B cell (primary cell): ENCODE data around the gene LCP1. TPM values are rescaled to one million over a fixed set of nuclear protein-coding genes. Genes with fewer than 3 reads are reported as not detected.
A peak's percentile ranks its signal among the peaks of the same experiment; 100 is the strongest.

Experiments
- ATAC-seq: fragments of 200-7000 bp; cut with Tn5 transposase; one replicate; pipeline ENCODE4 v1.10.0; 2021; ENCODE audit warnings: low read depth, mild to moderate bottlenecking, moderate number of reproducible peaks, moderate library complexity
- CTCF ChIA-PET: fragments of 350-600 bp; sonication (Branson Sonifier 250); formaldehyde crosslinking; loops from one replicate; lab custom pipeline; 2021; ENCODE audit warnings: antibody characterized with exemption, inconsistent platforms; lab: Charles Lee
- POLR2A ChIA-PET: fragments of 350-600 bp; sonication (Branson Sonifier 250); formaldehyde crosslinking; loops from one replicate; lab custom pipeline; 2021; ENCODE audit warnings: antibody characterized with exemption; lab: Charles Lee
- DNase-seq: peaks from one replicate; pipeline ENCODE4 v3.0.0; 2013
- H2AFZ ChIP-seq: 2 replicates; pipeline ENCODE4 v1.6.1; 2012; ENCODE audit warnings: mild to moderate bottlenecking, low read depth, low read length; ENCODE audit not compliant: insufficient read depth, poor library complexity, severe bottlenecking
- H3K27ac ChIP-seq, 2 donors: 1 replicate in 1 of 2; 2 replicates in 1 of 2; pipeline ENCODE4 v1.5.1; 2012 to 2013; ENCODE audit warnings: low read length in 2 of 2, mild to moderate bottlenecking in 2 of 2, moderate library complexity in 1 of 2
- H3K27me3 ChIP-seq, 4 experiments: fragments of 200-600 bp in 1 of 4; sonication (generic) in 1 of 4; replicated peaks in 1 of 4; 1 replicate in 2 of 4; 2 replicates in 2 of 4; pipeline versions ENCODE4 v1.6.1 to v1.7.0; 2013 to 2016; ENCODE audit warnings: low read length in 3 of 4, mild to moderate bottlenecking in 2 of 4, mixed read lengths in 1 of 4, moderate library complexity in 1 of 4; ENCODE audit not compliant: insufficient read depth in 4 of 4, control insufficient read depth in 3 of 4; ENCODE audit errors: control extremely low read depth in 1 of 4
- H3K36me3 ChIP-seq, 2 experiments: replicated peaks in 1 of 2; 1 replicate in 1 of 2; 2 replicates in 1 of 2; pipeline versions ENCODE4 v1.6.1 to v1.7.1; 2013; ENCODE audit warnings: low read length in 1 of 2; ENCODE audit not compliant: insufficient read depth in 2 of 2, control insufficient read depth in 1 of 2; ENCODE audit errors: control extremely low read depth in 1 of 2, extremely low read depth in 1 of 2
- H3K4me1 ChIP-seq, 2 donors: fragments of 200-600 bp in 1 of 2; sonication (generic) in 1 of 2; 1 replicate in 1 of 2; 2 replicates in 1 of 2; pipeline versions ENCODE4 v1.5.1 to v1.6.1; 2013 to 2017; ENCODE audit warnings: low read length in 2 of 2; ENCODE audit not compliant: control insufficient read depth in 2 of 2, insufficient read depth in 2 of 2
- H3K4me2 ChIP-seq: replicated peaks from 2 replicates; pipeline ENCODE3; 2012; ENCODE audit warnings: mild to moderate bottlenecking, low read depth, low read length; ENCODE audit not compliant: poor library complexity, severe bottlenecking
- H3K4me3 ChIP-seq, 5 experiments: fragments of 200-600 bp in 1 of 5; sonication (generic) in 1 of 5; 1 replicate in 3 of 5; 2 replicates in 2 of 5; pipeline versions ENCODE4 v1.5.1 to v1.7.0; 2011 to 2016; ENCODE audit warnings: low read length in 4 of 5, mild to moderate bottlenecking in 4 of 5, low read depth in 2 of 5, control low read depth in 1 of 5, moderate library complexity in 1 of 5; ENCODE audit not compliant: insufficient read depth in 1 of 5; ENCODE audit errors: control extremely low read depth in 1 of 5, extremely low read depth in 1 of 5
- H3K79me2 ChIP-seq: fragments of 200-600 bp; sonication (generic); one replicate; pipeline ENCODE4 v1.6.0; 2016; ENCODE audit warnings: low read length; ENCODE audit not compliant: control insufficient read depth, insufficient read depth
- H3K9ac ChIP-seq: fragments of 200-600 bp; sonication (generic); 2 replicates; pipeline ENCODE4 v1.6.1; 2017; ENCODE audit warnings: mild to moderate bottlenecking, low read length, moderate library complexity
- H3K9me3 ChIP-seq, 3 donors: one replicate each; pipeline versions ENCODE4 v1.6.1 to v1.7.1; 2013; ENCODE audit warnings: low read length in 2 of 3; ENCODE audit not compliant: control insufficient read depth in 2 of 3, insufficient read depth in 1 of 3; ENCODE audit errors: control extremely low read depth in 1 of 3
- H4K20me1 ChIP-seq: 2 replicates; pipeline ENCODE4 v1.6.0; 2012; ENCODE audit warnings: mild to moderate bottlenecking, low read length; ENCODE audit not compliant: insufficient read depth, control insufficient read depth, poor library complexity, severe bottlenecking
- H3K27ac Mint-ChIP-seq: one replicate; pipeline ENCODE4 v1.8.0; 2021; ENCODE audit warnings: mixed read lengths
- H3K27me3 Mint-ChIP-seq: one replicate; pipeline ENCODE4 v1.8.0; 2021; ENCODE audit warnings: mixed read lengths
- H3K4me1 Mint-ChIP-seq: one replicate; pipeline ENCODE4 v1.8.0; 2021; ENCODE audit warnings: mixed read lengths
- H3K4me3 Mint-ChIP-seq: one replicate; pipeline ENCODE4 v1.8.0; 2021; ENCODE audit warnings: mixed read lengths
- H3K9me3 Mint-ChIP-seq: one replicate; pipeline ENCODE4 v1.8.0; 2022; ENCODE audit warnings: mixed read lengths; ENCODE audit not compliant: insufficient read depth
- CTCF ChIP-seq: fragments of 200-600 bp; IDR thresholded peaks from one replicate; pipeline ENCODE4 v1.8.0; 2022; ENCODE audit warnings: antibody characterized with exemption, mild to moderate bottlenecking
- EZH2 ChIP-seq: IDR thresholded peaks from 2 replicates; pipeline ENCODE4 v1.6.1; 2012; ENCODE audit warnings: borderline replicate concordance, low read depth, mild to moderate bottlenecking, moderate library complexity, low read length; ENCODE audit not compliant: insufficient read depth, poor library complexity, severe bottlenecking
- WGBS: methylation state at CpG from one replicate; pipeline ENCODE4 v1.1.5; 2013; ENCODE audit warnings: missing lambda C conversion rate; ENCODE audit not compliant: insufficient coverage; 5-methylcytosine and 5-hydroxymethylcytosine counted together
- intact Hi-C: fragments of 100-400 bp; cut with micrococcal nuclease; formaldehyde crosslinking; loops from one replicate; pipeline ENCODE4 v1.10.0; 2022
- polyA plus RNA-seq: library from polyadenylated mRNA; depleted of rRNA; stranded (reverse); fragments of >200 nt; gene quantifications from 2 replicates; pipeline ENCODE4 v1.2.3, GENCODE V29; 2012
- total RNA-seq, 2 donors: library from RNA; stranded (reverse); fragments of 120-200 nt in 1 of 2; gene quantifications; 1 replicate in 1 of 2; 2 replicates in 1 of 2; pipeline versions ENCODE4 v1.2.3 to v1.2.4, GENCODE V29; 2013 to 2022

Gene LCP1
- total and polyA plus RNA-seq, 2 donors (not counting 1 experiment from before 2014, with no cell fraction given), result 151 to 243 TPM

- Mint-ChIP-seq H3K4me3 (peak within 1 kb of the TSS; percentile 87), H3K9me3 (no peaks in the 10 kb centered on the region), H3K4me1 (peaks cover 16% of the 10 kb centered on the region), H3K27ac (peak within 1 kb of the TSS; percentile 59), H3K27me3 (peaks cover 2% of the 10 kb centered on the region)
- ChIA-PET CTCF (interaction anchor here (0.7 to 2.0 kb wide), 7 partner anchors 10 to 87 kb away, joined by 3 to 6 read pairs (median 4); no protein-coding TSS in a partner anchor), POLR2A (interaction anchor here (0.6 to 0.9 kb wide), 2 partner anchors 12 to 30 kb away, joined by 3 to 8 read pairs; partner anchors contain the start of gene LCP1)
- peak; percentile 99 for ATAC-seq
- no peaks in the 10 kb centered on the region for H4K20me1 ChIP-seq
- H2AFZ ChIP-seq, result peak within 1 kb of the TSS; percentile 77
- no peak for TF ChIP-seq EZH2
- TF ChIP-seq CTCF, result no peak
- peaks cover 10 to 11% of the 10 kb centered on the region in 2 donors for H3K4me1 ChIP-seq
- peak within 1 kb of the TSS; percentile 47 to 85 (median 63) for H3K4me3 ChIP-seq
- DNase-seq, result peak; percentile 76
- H3K27ac ChIP-seq, result no peak within 1 kb of the TSS
- H3K79me2 ChIP-seq, result no peaks in the 10 kb centered on the region
- intact Hi-C loops, result loop anchor here (1.0 to 2.0 kb wide), 4 partner anchors 9 to 159 kb away; partner anchors contain the start of gene ZC3H13
- H3K27me3 ChIP-seq, result no peaks in the 10 kb centered on the region
- peak within 1 kb of the TSS; percentile 75 for H3K9ac ChIP-seq
- WGBS, result under 1% methylated on average over 45 of the region's 53 CpGs
- peak within 1 kb of the TSS; percentile 81 for H3K4me2 ChIP-seq
- no peaks in the 10 kb centered on the region for H3K36me3 ChIP-seq
- H3K9me3 ChIP-seq, result no peaks in the 10 kb centered on the region
These were observed 29.7 kb upstream of the LCP1 start, which contains the start of gene LRRC63 for GRCh38 chr13:46211483-46212351. Gene LRRC63 (plus strand): TSS chr13:46211928. CDS start chr13:46213035, 1,107 bp downstream.
